Liver (tissue), 3 donors: Measurements from ENCODE around the gene COMMD2.

Experiments used
- EGR1 ChIP-seq, 2 donors: IDR thresholded peaks; 2 replicates each; pipeline ENCODE4 v1.6.1; 2016 to 2018; ENCODE audit warnings: antibody characterized with exemption in 2 of 2, low read depth in 2 of 2
- FOXA2 ChIP-seq: IDR thresholded peaks from 2 replicates; pipeline ENCODE4 v1.6.1; 2016; ENCODE audit warnings: antibody characterized with exemption
- GABPA ChIP-seq, 2 donors: IDR thresholded peaks in 1 of 2; conservative IDR thresholded peaks in 1 of 2; 2 replicates each; pipeline ENCODE4 v1.6.1; 2016; ENCODE audit warnings: antibody characterized with exemption in 2 of 2, mild to moderate bottlenecking in 1 of 2, moderate library complexity in 1 of 2
- JUND ChIP-seq, 2 donors: IDR thresholded peaks; 2 replicates each; pipeline ENCODE4 v1.6.1; 2016; ENCODE audit warnings: antibody characterized with exemption in 2 of 2
- MAX ChIP-seq: IDR thresholded peaks from 2 replicates; pipeline ENCODE4 v1.6.1; 2016; ENCODE audit warnings: antibody characterized with exemption
- RAD21 ChIP-seq, 2 donors: IDR thresholded peaks; 2 replicates each; pipeline ENCODE4 v1.6.1; 2016; ENCODE audit warnings: antibody characterized with exemption in 2 of 2, mild to moderate bottlenecking in 2 of 2
- REST ChIP-seq: IDR thresholded peaks from 2 replicates; pipeline ENCODE4 v1.6.1; 2016; ENCODE audit warnings: antibody characterized with exemption, mild to moderate bottlenecking
- RXRA ChIP-seq, 2 donors: IDR thresholded peaks; 2 replicates each; pipeline ENCODE4 v1.6.1; 2017 to 2018; ENCODE audit warnings: antibody characterized with exemption in 2 of 2, mild to moderate bottlenecking in 1 of 2
- SP1 ChIP-seq: IDR thresholded peaks from 2 replicates; pipeline ENCODE4 v1.6.1; 2018; ENCODE audit warnings: antibody characterized with exemption, mild to moderate bottlenecking
- TAF1 ChIP-seq: conservative IDR thresholded peaks from 2 replicates; pipeline ENCODE4 v1.6.1; 2016; ENCODE audit warnings: antibody characterized with exemption, mild to moderate bottlenecking
- YY1 ChIP-seq: IDR thresholded peaks from 2 replicates; pipeline ENCODE4 v1.6.1; 2016; ENCODE audit warnings: antibody characterized with exemption, mild to moderate bottlenecking
- TF ChIP-seq, protein P1 (sequence below): fragments of 150-350 bp; IDR thresholded peaks from 2 replicates; pipeline ENCODE4 v1.5.1; 2017; ENCODE audit warnings: improper control_type of control experiment, low read depth, low read length; ENCODE audit not compliant: missing input control
- TF ChIP-seq, protein P2 (sequence below): IDR thresholded peaks from 2 replicates; pipeline ENCODE4 v1.6.1; 2016; ENCODE audit warnings: antibody characterized with exemption
- TF ChIP-seq, protein P3 (sequence below): IDR thresholded peaks from 2 replicates; pipeline ENCODE4 v1.6.1; 2016; ENCODE audit warnings: antibody characterized with exemption
- donor health status: healthy.
- donor health status: healthy.

- TF ChIP-seq EGR1 (IDR thresholded peaks at IDR 0.05; ENCODE audit: low read depth in 2 of 2) (no peak), YY1 (no peak), MAX (no peak), FOXA2 (no peak), TAF1 (no peak), SP1 (no peak), GABPA (IDR thresholded peaks at IDR 0.05 in 1 of 2, conservative IDR thresholded peaks at IDR 0.05 in 1 of 2) (no peak), REST (no peak), RXRA (IDR thresholded peaks at IDR 0.05) (no peak), RAD21 (IDR thresholded peaks at IDR 0.05) (no peak), JUND (IDR thresholded peaks at IDR 0.05) (no peak)
- TF ChIP-seq, protein P1, sequence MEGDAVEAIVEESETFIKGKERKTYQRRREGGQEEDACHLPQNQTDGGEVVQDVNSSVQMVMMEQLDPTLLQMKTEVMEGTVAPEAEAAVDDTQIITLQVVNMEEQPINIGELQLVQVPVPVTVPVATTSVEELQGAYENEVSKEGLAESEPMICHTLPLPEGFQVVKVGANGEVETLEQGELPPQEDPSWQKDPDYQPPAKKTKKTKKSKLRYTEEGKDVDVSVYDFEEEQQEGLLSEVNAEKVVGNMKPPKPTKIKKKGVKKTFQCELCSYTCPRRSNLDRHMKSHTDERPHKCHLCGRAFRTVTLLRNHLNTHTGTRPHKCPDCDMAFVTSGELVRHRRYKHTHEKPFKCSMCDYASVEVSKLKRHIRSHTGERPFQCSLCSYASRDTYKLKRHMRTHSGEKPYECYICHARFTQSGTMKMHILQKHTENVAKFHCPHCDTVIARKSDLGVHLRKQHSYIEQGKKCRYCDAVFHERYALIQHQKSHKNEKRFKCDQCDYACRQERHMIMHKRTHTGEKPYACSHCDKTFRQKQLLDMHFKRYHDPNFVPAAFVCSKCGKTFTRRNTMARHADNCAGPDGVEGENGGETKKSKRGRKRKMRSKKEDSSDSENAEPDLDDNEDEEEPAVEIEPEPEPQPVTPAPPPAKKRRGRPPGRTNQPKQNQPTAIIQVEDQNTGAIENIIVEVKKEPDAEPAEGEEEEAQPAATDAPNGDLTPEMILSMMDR, result no peak
- TF ChIP-seq, protein P2, sequence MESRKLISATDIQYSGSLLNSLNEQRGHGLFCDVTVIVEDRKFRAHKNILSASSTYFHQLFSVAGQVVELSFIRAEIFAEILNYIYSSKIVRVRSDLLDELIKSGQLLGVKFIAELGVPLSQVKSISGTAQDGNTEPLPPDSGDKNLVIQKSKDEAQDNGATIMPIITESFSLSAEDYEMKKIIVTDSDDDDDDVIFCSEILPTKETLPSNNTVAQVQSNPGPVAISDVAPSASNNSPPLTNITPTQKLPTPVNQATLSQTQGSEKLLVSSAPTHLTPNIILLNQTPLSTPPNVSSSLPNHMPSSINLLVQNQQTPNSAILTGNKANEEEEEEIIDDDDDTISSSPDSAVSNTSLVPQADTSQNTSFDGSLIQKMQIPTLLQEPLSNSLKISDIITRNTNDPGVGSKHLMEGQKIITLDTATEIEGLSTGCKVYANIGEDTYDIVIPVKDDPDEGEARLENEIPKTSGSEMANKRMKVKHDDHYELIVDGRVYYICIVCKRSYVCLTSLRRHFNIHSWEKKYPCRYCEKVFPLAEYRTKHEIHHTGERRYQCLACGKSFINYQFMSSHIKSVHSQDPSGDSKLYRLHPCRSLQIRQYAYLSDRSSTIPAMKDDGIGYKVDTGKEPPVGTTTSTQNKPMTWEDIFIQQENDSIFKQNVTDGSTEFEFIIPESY, result no peak
- TF ChIP-seq, protein P3, sequence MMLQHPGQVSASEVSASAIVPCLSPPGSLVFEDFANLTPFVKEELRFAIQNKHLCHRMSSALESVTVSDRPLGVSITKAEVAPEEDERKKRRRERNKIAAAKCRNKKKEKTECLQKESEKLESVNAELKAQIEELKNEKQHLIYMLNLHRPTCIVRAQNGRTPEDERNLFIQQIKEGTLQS, result no peak
These were observed 29.5 kb upstream of the COMMD2 start for GRCh38 chr3:149781741-149782140.
